ENCODE data around the gene KCNS3. TPM values are rescaled to one million over a fixed set of nuclear protein-coding genes. Genes with fewer than 3 reads are reported as not detected.

Gene KCNS3
- total and polyA plus RNA-seq, 2 of the 13 experiments (the other 11 are each of a cell fraction or from before 2014, with no cell fraction given): not detected

- TF ChIP-seq HMGXB4 (CRISPR knock-in tag; IDR thresholded peaks at IDR 0.05; ENCODE audit: borderline replicate concordance in 1 of 2, low read depth in 1 of 2) (peak; percentile 87 to 96), RAD21 (CRISPR knock-in tag; IDR thresholded peaks at IDR 0.05) (peak; percentile 84), FIP1L1 (IDR thresholded peaks at IDR 0.05; ENCODE audit: borderline replicate concordance, insufficient read depth, low read depth, low read length) (no peak), TMF1 (CRISPR knock-in tag; IDR thresholded peaks at IDR 0.05; ENCODE audit: low read depth) (no peak), ZNF646 (CRISPR knock-in tag; IDR thresholded peaks at IDR 0.05) (no peak), RFX5 (IDR thresholded peaks at IDR 0.05; ENCODE audit: low read depth, low read length) (no peak), ZNF546 (CRISPR knock-in tag; conservative IDR thresholded peaks at IDR 0.05) (no peak), ZNF251 (CRISPR knock-in tag; IDR thresholded peaks at IDR 0.05) (no peak)
- TF ChIP-seq, protein P1, sequence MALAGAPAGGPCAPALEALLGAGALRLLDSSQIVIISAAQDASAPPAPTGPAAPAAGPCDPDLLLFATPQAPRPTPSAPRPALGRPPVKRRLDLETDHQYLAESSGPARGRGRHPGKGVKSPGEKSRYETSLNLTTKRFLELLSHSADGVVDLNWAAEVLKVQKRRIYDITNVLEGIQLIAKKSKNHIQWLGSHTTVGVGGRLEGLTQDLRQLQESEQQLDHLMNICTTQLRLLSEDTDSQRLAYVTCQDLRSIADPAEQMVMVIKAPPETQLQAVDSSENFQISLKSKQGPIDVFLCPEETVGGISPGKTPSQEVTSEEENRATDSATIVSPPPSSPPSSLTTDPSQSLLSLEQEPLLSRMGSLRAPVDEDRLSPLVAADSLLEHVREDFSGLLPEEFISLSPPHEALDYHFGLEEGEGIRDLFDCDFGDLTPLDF (CRISPR knock-in tag; IDR thresholded peaks at IDR 0.05): no peak
- TF ChIP-seq, protein P2, sequence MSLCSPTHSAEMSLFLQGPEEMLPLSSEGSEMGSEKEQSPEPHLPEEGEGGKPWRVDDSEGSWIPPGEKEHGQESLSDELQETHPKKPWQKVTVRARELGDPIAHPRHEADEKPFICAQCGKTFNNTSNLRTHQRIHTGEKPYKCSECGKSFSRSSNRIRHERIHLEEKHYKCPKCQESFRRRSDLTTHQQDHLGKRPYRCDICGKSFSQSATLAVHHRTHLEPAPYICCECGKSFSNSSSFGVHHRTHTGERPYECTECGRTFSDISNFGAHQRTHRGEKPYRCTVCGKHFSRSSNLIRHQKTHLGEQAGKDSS (CRISPR knock-in tag; IDR thresholded peaks at IDR 0.05; ENCODE audit: borderline replicate concordance, low read depth): no peak
- TF ChIP-seq, protein P3, sequence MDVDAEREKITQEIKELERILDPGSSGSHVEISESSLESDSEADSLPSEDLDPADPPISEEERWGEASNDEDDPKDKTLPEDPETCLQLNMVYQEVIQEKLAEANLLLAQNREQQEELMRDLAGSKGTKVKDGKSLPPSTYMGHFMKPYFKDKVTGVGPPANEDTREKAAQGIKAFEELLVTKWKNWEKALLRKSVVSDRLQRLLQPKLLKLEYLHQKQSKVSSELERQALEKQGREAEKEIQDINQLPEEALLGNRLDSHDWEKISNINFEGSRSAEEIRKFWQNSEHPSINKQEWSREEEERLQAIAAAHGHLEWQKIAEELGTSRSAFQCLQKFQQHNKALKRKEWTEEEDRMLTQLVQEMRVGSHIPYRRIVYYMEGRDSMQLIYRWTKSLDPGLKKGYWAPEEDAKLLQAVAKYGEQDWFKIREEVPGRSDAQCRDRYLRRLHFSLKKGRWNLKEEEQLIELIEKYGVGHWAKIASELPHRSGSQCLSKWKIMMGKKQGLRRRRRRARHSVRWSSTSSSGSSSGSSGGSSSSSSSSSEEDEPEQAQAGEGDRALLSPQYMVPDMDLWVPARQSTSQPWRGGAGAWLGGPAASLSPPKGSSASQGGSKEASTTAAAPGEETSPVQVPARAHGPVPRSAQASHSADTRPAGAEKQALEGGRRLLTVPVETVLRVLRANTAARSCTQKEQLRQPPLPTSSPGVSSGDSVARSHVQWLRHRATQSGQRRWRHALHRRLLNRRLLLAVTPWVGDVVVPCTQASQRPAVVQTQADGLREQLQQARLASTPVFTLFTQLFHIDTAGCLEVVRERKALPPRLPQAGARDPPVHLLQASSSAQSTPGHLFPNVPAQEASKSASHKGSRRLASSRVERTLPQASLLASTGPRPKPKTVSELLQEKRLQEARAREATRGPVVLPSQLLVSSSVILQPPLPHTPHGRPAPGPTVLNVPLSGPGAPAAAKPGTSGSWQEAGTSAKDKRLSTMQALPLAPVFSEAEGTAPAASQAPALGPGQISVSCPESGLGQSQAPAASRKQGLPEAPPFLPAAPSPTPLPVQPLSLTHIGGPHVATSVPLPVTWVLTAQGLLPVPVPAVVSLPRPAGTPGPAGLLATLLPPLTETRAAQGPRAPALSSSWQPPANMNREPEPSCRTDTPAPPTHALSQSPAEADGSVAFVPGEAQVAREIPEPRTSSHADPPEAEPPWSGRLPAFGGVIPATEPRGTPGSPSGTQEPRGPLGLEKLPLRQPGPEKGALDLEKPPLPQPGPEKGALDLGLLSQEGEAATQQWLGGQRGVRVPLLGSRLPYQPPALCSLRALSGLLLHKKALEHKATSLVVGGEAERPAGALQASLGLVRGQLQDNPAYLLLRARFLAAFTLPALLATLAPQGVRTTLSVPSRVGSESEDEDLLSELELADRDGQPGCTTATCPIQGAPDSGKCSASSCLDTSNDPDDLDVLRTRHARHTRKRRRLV (CRISPR knock-in tag; IDR thresholded peaks at IDR 0.05): no peak
Measured at GRCh38 chr2:17830053-17831034, 48.1 kb upstream of the KCNS3 start (continued).
